Neural cell (in vitro differentiated cells): ENCODE measurements around the gene LPAR5. TPM values are rescaled to one million over a fixed set of nuclear protein-coding genes. Genes with fewer than 3 reads are reported as not detected.
A peak's percentile ranks its signal among the peaks of the same experiment; 100 is the strongest.

Experiments used
- H2AFZ ChIP-seq: fragments of 200-600, 300-800 bp; sonication (generic), shearing (Covaris generic); 2 replicates; pipeline ENCODE4 v1.6.0; 2014; ENCODE audit warnings: low read depth, mild to moderate bottlenecking, antibody characterized with exemption, low read length, moderate library complexity
- H3F3A ChIP-seq: fragments of 200-600 bp; shearing (Covaris generic); 2 replicates; pipeline ENCODE4 v1.6.1; 2016; ENCODE audit warnings: mild to moderate bottlenecking, moderate library complexity, mixed read lengths, antibody characterized with exemption, low read length; ENCODE audit not compliant: insufficient read depth, poor library complexity, severe bottlenecking
- H3K27ac ChIP-seq: fragments of 200-600, 300-800 bp; sonication (generic), shearing (Covaris generic); 2 replicates; pipeline ENCODE4 v1.5.1; 2014; ENCODE audit warnings: mild to moderate bottlenecking, low read length, moderate library complexity
- H3K27me3 ChIP-seq: fragments of 300-800, 200-600 bp; sonication (generic), shearing (Covaris generic); 2 replicates; pipeline ENCODE4 v1.6.0; 2014; ENCODE audit warnings: mild to moderate bottlenecking, low read depth, low read length, moderate library complexity; ENCODE audit not compliant: insufficient read depth
- H3K36me3 ChIP-seq: fragments of 300-800, 200-600 bp; sonication (generic), shearing (Covaris generic); 2 replicates; pipeline ENCODE4 v1.5.1; 2014; ENCODE audit warnings: mild to moderate bottlenecking, antibody characterized with exemption, low read length, moderate library complexity; ENCODE audit not compliant: insufficient read depth
- H3K4me2 ChIP-seq: fragments of 300-800, 200-600 bp; sonication (generic), shearing (Covaris generic); 2 replicates; pipeline ENCODE4 v1.6.0; 2014; ENCODE audit warnings: mild to moderate bottlenecking, low read length
- H3K4me3 ChIP-seq: fragments of 300-800, 200-600 bp; sonication (generic), shearing (Covaris generic); 2 replicates; pipeline ENCODE4 v1.5.1; 2014; ENCODE audit warnings: mild to moderate bottlenecking, low read length, moderate library complexity
- H3K79me2 ChIP-seq: fragments of 200-600 bp; shearing (Covaris generic); replicated peaks from 2 replicates; pipeline ENCODE4 v1.6.0; 2014; ENCODE audit warnings: mild to moderate bottlenecking, low read length, moderate library complexity; ENCODE audit not compliant: insufficient read depth
- H3K9ac ChIP-seq: fragments of 300-800, 200-600 bp; sonication (generic), shearing (Covaris generic); 2 replicates; pipeline ENCODE4 v1.6.1; 2016; ENCODE audit warnings: mild to moderate bottlenecking, low read length, mixed read lengths
- H3K9me2 ChIP-seq: fragments of 200-600 bp; shearing (Covaris generic); 2 replicates; pipeline ENCODE4 v1.6.1; 2016; ENCODE audit warnings: mild to moderate bottlenecking, low read length, mixed read lengths; ENCODE audit not compliant: insufficient read depth
- H3K9me3 ChIP-seq: fragments of 200-600, 300-800 bp; sonication (generic), shearing (Covaris generic); 2 replicates; pipeline ENCODE4 v1.6.1; 2016; ENCODE audit warnings: mild to moderate bottlenecking, mixed run types, low read length, moderate library complexity, mixed read lengths
- H4K20me1 ChIP-seq: fragments of 200-600 bp; shearing (Covaris generic); 2 replicates; pipeline ENCODE4 v1.6.1; 2016; ENCODE audit warnings: mild to moderate bottlenecking, mixed run types; ENCODE audit not compliant: insufficient read depth
- EP300 ChIP-seq: fragments of 450-650 bp; conservative IDR thresholded peaks from 2 replicates; pipeline ENCODE4 v1.6.1; 2014; ENCODE audit warnings: antibody characterized with exemption, mild to moderate bottlenecking, moderate library complexity; ENCODE audit not compliant: poor library complexity, severe bottlenecking
- EZH2 ChIP-seq: fragments of 200-600, 300-800 bp; shearing (Covaris generic), sonication (generic); IDR thresholded peaks from 2 replicates; pipeline ENCODE4 v1.6.1; 2014; ENCODE audit warnings: antibody characterized with exemption, low read length, borderline replicate concordance, mild to moderate bottlenecking; ENCODE audit not compliant: insufficient read depth, poor library complexity, severe bottlenecking
- MXI1 ChIP-seq: fragments of 450-650 bp; conservative IDR thresholded peaks from 2 replicates; pipeline ENCODE4 v1.6.1; 2014; ENCODE audit warnings: antibody characterized with exemption, mild to moderate bottlenecking; ENCODE audit not compliant: poor library complexity, severe bottlenecking
- POLR2AphosphoS5 ChIP-seq: IDR thresholded peaks from 2 replicates; pipeline ENCODE4 v1.6.1; 2012
- RAD21 ChIP-seq: fragments of 450-650 bp; conservative IDR thresholded peaks from 2 replicates; pipeline ENCODE4 v1.6.1; 2014; ENCODE audit warnings: antibody characterized with exemption, mild to moderate bottlenecking, moderate library complexity
- SMC3 ChIP-seq: fragments of 450-650 bp; conservative IDR thresholded peaks from 2 replicates; pipeline ENCODE4 v1.6.1; 2014; ENCODE audit warnings: antibody characterized with exemption, mild to moderate bottlenecking, moderate library complexity; ENCODE audit not compliant: poor library complexity
- TAF1 ChIP-seq: IDR thresholded peaks from 2 replicates; pipeline ENCODE4 v1.6.1; 2012; ENCODE audit warnings: low read depth
- polyA plus RNA-seq: library from polyadenylated mRNA; depleted of rRNA; stranded (reverse); fragments of >200 nt; gene quantifications from 2 replicates; pipeline ENCODE4 v1.2.3, GENCODE V29; 2014
- TF ChIP-seq, protein P1 (sequence below): IDR thresholded peaks from 2 replicates; pipeline ENCODE4 v1.6.1; 2012; ENCODE audit warnings: borderline replicate concordance
- TF ChIP-seq, protein P2 (sequence below): fragments of 450-650 bp; IDR thresholded peaks from 2 replicates; pipeline ENCODE4 v1.5.1; 2014; ENCODE audit warnings: antibody characterized with exemption, mild to moderate bottlenecking, moderate library complexity; ENCODE audit not compliant: poor library complexity, severe bottlenecking

The LPAR5 gene
- polyA plus RNA-seq, 1 donor from 2014 or later = not detected

DNA sequence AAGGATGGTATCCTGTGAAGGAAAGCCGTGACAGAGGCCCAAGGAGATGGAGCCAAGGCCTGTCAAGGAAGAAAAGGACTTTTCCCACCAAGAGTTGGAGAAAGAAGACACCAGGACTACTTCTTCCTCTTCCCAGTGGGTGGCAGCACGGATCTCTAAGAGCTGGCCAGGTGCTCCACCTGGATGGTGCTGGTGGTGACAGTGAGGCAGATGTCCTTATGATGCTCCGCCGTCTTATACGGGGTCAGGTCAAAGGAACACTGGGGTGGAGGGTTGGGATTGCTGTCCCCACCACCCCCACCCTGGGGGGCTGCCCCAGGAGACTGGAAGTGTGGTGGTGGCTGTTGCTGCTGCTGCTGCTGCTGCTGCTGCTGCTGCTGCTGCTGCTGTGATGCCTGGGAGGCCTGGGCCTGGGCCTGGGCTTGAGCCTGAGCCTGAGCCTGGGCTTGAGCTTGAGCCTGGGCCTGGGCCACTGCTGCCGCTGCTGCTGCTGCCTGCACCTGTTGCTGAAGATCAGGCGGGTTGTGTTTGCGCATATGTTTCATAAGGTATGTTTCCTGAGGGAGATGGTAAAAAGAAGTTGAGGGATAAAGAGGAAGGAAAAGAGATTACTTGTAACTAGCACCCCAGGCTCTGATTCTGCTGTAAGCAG lies 31.9 kb upstream of the LPAR5 start:
- Histone ChIP-seq H3K4me3 (no peak overlapping the region), H3K9me2 (no peaks in the 10 kb centered on the region), H3K9ac (no peak overlapping the region), H3K9me3 (no peaks in the 10 kb centered on the region), H3K79me2 (peaks cover 2% of the 10 kb centered on the region), H3F3A (no peaks in the 10 kb centered on the region), H2AFZ (no peak overlapping the region), H3K4me2 (no peak overlapping the region), H3K36me3 (peaks cover 9% of the 10 kb centered on the region), H3K27me3 (no peaks in the 10 kb centered on the region), H3K27ac (no peak overlapping the region), H4K20me1 (no peaks in the 10 kb centered on the region)
- peak; percentile 52 for TF ChIP-seq SMC3
- TF ChIP-seq POLR2AphosphoS5 = no peak
- TF ChIP-seq MXI1 = no peak
- TF ChIP-seq EP300 = no peak
- TF ChIP-seq, protein P1, sequence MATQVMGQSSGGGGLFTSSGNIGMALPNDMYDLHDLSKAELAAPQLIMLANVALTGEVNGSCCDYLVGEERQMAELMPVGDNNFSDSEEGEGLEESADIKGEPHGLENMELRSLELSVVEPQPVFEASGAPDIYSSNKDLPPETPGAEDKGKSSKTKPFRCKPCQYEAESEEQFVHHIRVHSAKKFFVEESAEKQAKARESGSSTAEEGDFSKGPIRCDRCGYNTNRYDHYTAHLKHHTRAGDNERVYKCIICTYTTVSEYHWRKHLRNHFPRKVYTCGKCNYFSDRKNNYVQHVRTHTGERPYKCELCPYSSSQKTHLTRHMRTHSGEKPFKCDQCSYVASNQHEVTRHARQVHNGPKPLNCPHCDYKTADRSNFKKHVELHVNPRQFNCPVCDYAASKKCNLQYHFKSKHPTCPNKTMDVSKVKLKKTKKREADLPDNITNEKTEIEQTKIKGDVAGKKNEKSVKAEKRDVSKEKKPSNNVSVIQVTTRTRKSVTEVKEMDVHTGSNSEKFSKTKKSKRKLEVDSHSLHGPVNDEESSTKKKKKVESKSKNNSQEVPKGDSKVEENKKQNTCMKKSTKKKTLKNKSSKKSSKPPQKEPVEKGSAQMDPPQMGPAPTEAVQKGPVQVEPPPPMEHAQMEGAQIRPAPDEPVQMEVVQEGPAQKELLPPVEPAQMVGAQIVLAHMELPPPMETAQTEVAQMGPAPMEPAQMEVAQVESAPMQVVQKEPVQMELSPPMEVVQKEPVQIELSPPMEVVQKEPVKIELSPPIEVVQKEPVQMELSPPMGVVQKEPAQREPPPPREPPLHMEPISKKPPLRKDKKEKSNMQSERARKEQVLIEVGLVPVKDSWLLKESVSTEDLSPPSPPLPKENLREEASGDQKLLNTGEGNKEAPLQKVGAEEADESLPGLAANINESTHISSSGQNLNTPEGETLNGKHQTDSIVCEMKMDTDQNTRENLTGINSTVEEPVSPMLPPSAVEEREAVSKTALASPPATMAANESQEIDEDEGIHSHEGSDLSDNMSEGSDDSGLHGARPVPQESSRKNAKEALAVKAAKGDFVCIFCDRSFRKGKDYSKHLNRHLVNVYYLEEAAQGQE = no peak
- TF ChIP-seq EZH2 = no peak
- TF ChIP-seq TAF1 = no peak
- peak; percentile 35 for TF ChIP-seq RAD21
- TF ChIP-seq, protein P2, sequence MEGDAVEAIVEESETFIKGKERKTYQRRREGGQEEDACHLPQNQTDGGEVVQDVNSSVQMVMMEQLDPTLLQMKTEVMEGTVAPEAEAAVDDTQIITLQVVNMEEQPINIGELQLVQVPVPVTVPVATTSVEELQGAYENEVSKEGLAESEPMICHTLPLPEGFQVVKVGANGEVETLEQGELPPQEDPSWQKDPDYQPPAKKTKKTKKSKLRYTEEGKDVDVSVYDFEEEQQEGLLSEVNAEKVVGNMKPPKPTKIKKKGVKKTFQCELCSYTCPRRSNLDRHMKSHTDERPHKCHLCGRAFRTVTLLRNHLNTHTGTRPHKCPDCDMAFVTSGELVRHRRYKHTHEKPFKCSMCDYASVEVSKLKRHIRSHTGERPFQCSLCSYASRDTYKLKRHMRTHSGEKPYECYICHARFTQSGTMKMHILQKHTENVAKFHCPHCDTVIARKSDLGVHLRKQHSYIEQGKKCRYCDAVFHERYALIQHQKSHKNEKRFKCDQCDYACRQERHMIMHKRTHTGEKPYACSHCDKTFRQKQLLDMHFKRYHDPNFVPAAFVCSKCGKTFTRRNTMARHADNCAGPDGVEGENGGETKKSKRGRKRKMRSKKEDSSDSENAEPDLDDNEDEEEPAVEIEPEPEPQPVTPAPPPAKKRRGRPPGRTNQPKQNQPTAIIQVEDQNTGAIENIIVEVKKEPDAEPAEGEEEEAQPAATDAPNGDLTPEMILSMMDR = peak; percentile 54

DNA sequence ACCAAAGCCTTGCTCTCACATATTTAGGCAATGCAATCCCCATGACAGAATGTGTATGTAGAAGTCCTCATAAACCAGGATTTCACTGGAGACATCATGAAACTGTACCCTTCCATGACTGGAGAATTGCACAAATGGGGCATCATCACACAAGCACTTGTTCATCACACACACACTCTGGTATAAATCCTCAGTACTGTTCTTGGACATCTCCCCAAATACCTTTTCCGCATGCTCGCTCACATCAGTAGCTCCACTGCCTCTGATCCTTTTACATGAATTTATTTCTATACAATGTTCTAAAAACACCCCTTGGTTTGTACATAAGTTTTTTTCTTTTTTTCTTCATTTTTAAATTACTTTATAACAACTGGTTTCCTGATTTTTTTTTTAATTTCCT lies 30.5 kb upstream of the LPAR5 start:
- Histone ChIP-seq H3K4me2 (no peak overlapping the region), H3K9me3 (no peaks in the 10 kb centered on the region), H3K27me3 (no peaks in the 10 kb centered on the region), H3K9ac (no peak overlapping the region), H4K20me1 (no peaks in the 10 kb centered on the region), H3K9me2 (no peaks in the 10 kb centered on the region), H3K79me2 (peaks cover 17% of the 10 kb centered on the region), H2AFZ (no peak overlapping the region), H3K27ac (no peak overlapping the region), H3K36me3 (peaks cover 9% of the 10 kb centered on the region), H3K4me3 (no peak overlapping the region), H3F3A (no peaks in the 10 kb centered on the region)
- TF ChIP-seq SMC3 (no peak), EZH2 (no peak), RAD21 (no peak), MXI1 (no peak), POLR2AphosphoS5 (no peak), TAF1 (no peak), EP300 (no peak)
- TF ChIP-seq, protein P1 = no peak
- TF ChIP-seq, protein P2 = no peak
